Thyroid gland (tissue), 4 donors: ENCODE measurements around the gene C17orf78. TPM values are rescaled to one million over a fixed set of nuclear protein-coding genes. Genes with fewer than 3 reads are reported as not detected.
A peak's percentile ranks its signal among the peaks of the same experiment; 100 is the strongest.

Experiments used
- DNase-seq, 2 donors: peaks; one replicate each; pipeline ENCODE4 v3.0.0-alpha.2; 2019
- H3K27ac ChIP-seq, 3 donors: fragments of 200-600 bp; sonication (generic); 1 replicate in 2 of 3; 2 replicates in 1 of 3; pipeline ENCODE4 v1.5.1; 2016 to 2019; ENCODE audit warnings: mild to moderate bottlenecking in 1 of 3, moderate library complexity in 1 of 3
- H3K27me3 ChIP-seq: fragments of 200-600 bp; sonication (generic); one replicate; pipeline ENCODE4 v1.5.1; 2019
- H3K36me3 ChIP-seq, 2 donors: fragments of 200-600 bp; sonication (generic); one replicate each; pipeline ENCODE4 v1.5.1; 2016 to 2019
- H3K4me1 ChIP-seq, 2 donors: fragments of 200-600 bp; sonication (generic); one replicate each; pipeline ENCODE4 v1.5.1; 2017 to 2019
- H3K4me3 ChIP-seq, 3 donors: fragments of 200-600 bp; sonication (generic); replicated peaks in 1 of 3; 1 replicate in 2 of 3; 2 replicates in 1 of 3; pipeline ENCODE4 v1.5.1; 2016; ENCODE audit warnings: mild to moderate bottlenecking in 1 of 3
- H3K9me3 ChIP-seq: fragments of 200-600 bp; sonication (generic); one replicate; pipeline ENCODE4 v1.5.1; 2017
- POLR2A ChIP-seq, 2 donors: fragments of 450-650 bp; IDR thresholded peaks; one replicate each; pipeline ENCODE4 v1.6.1; 2017; ENCODE audit warnings: antibody characterized with exemption in 2 of 2, mild to moderate bottlenecking in 2 of 2, moderate library complexity in 1 of 2
- WGBS, 2 donors: methylation state at CpG; one replicate each; pipeline ENCODE4 v1.1.5; 2017; 5-methylcytosine and 5-hydroxymethylcytosine counted together
- intact Hi-C: fragments of 100-400 bp; cut with DNase I; formaldehyde crosslinking; loops from one replicate; pipeline ENCODE4 v1.15.1; 2023
- total RNA-seq, 4 donors: library from RNA; depleted of rRNA; stranded (reverse); fragments of >200 nt; gene quantifications; one replicate each; pipeline ENCODE4 v1.2.3, GENCODE V29; 2016
- TF ChIP-seq, protein P1 (sequence below), 6 experiments: fragments of 200-600 bp in 3 of 6; fragments of 450-650 bp in 3 of 6; sonication (generic) in 3 of 6; IDR thresholded peaks; one replicate each; pipeline ENCODE4 v1.5.1; 2016 to 2019; ENCODE audit warnings: antibody characterized with exemption in 6 of 6, mild to moderate bottlenecking in 2 of 6, inconsistent platforms in 1 of 6, moderate library complexity in 1 of 6

C17orf78 gene
- total RNA-seq, 4 donors from 2014 or later: not detected

DNA sequence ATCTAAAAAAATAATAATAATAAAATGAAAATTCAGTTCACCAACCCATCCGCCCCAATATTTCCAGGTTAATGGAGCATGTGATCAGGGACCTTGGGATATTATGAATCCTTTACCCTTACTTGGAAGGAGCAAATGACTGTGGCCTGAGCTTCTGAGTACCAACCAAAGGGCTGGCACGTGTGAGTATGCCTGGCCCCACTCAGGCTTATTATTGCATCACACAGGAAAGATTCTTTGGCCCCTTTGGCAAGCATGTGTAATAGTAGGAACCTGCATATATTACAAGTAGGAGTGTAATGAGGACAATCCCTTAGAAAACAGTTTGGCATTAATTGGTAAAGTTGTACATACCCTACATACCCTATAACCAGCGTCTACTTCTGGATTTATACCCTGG, 7.2 kb upstream of the C17orf78 start:
- intact Hi-C loops: no loop called here
- no peak overlapping the region for H3K4me3 ChIP-seq
- no peak for DNase-seq
- TF ChIP-seq, protein P1, sequence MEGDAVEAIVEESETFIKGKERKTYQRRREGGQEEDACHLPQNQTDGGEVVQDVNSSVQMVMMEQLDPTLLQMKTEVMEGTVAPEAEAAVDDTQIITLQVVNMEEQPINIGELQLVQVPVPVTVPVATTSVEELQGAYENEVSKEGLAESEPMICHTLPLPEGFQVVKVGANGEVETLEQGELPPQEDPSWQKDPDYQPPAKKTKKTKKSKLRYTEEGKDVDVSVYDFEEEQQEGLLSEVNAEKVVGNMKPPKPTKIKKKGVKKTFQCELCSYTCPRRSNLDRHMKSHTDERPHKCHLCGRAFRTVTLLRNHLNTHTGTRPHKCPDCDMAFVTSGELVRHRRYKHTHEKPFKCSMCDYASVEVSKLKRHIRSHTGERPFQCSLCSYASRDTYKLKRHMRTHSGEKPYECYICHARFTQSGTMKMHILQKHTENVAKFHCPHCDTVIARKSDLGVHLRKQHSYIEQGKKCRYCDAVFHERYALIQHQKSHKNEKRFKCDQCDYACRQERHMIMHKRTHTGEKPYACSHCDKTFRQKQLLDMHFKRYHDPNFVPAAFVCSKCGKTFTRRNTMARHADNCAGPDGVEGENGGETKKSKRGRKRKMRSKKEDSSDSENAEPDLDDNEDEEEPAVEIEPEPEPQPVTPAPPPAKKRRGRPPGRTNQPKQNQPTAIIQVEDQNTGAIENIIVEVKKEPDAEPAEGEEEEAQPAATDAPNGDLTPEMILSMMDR (IDR thresholded peaks at IDR 0.05): no peak
- TF ChIP-seq POLR2A (IDR thresholded peaks at IDR 0.05): no peak
- H3K27ac ChIP-seq: no peak overlapping the region
- no peaks in the 10 kb centered on the region for H3K4me1 ChIP-seq
- no peaks in the 10 kb centered on the region for H3K9me3 ChIP-seq
- no peaks in the 10 kb centered on the region for H3K27me3 ChIP-seq
- WGBS, 2 donors: 83 to 87% methylated on average over 3 of the region's 3 CpGs
- no peaks in the 10 kb centered on the region for H3K36me3 ChIP-seq

DNA sequence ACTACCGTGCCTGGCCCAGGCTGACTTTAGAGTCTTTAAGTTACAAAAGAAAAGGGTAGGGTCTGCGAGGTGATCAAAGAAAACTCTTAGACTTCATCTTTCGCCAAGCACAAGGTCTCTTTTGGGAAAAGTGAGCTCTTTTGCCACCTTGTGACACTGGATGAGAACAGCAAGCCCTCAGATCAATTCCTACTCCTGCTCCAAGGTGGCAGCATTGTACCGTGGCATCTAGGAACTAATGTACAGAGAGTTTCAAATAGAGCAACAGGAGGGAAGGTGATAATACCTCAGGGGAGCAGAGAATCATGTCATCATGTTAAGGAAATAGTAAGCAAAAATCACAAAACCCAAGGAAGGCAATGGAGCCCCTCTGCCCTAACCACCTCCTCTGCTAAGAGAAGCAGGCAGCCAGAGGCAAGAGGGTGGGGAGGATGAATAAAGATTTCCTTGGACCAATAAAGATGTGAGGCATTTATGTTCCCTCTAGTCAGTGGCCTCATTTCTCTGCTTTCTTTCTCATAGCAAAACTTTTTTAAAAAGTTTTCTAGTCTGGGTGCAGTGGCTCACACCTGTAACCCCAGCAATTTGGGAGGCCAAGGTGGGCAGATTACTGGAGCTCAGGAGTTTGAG, 2.1 kb upstream of the C17orf78 start:
- WGBS, 2 donors: 12 to 13% methylated on average over 4 of the region's 4 CpGs
- Histone ChIP-seq H3K27ac (no peak overlapping the region), H3K27me3 (no peaks in the 10 kb centered on the region), H3K36me3 (no peaks in the 10 kb centered on the region), H3K9me3 (no peaks in the 10 kb centered on the region), H3K4me3 (no peak overlapping the region), H3K4me1 (no peaks in the 10 kb centered on the region)
- TF ChIP-seq POLR2A (IDR thresholded peaks at IDR 0.05): no peak
- TF ChIP-seq, protein P1 (IDR thresholded peaks at IDR 0.05): peak; percentile 87 to 100 (median 100)
- intact Hi-C loops: no loop called here
- peak; percentile 73 to 78 for DNase-seq

DNA sequence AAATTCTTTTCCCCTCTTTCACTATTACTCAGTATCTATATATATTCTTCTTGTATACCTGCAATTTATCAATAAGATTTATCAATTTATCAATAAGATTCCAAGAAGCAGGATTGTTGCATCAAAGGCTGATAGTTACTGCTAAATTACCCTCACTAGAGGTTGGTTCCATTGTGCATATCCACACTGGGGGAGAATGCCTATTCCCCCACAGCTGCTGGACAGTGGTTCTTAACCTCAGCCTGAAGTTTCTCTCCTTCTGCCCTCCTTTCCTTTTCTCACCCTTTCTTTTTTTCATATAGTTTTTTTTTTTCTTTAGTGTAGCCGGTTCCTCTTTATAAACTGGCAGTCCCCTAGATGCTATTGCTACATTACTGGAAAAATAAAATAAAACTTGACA, 6.3 kb downstream of the C17orf78 start:
- no peak overlapping the region for H3K4me3 ChIP-seq
- no peaks in the 10 kb centered on the region for H3K36me3 ChIP-seq
- 85 to 89% methylated on average over 1 of the region's 1 CpG for WGBS, 2 donors
- H3K9me3 ChIP-seq: no peaks in the 10 kb centered on the region
- H3K27me3 ChIP-seq: no peaks in the 10 kb centered on the region
- TF ChIP-seq POLR2A (IDR thresholded peaks at IDR 0.05): no peak
- TF ChIP-seq, protein P1 (IDR thresholded peaks at IDR 0.05): no peak
- H3K4me1 ChIP-seq: no peaks in the 10 kb centered on the region
- no peak overlapping the region for H3K27ac ChIP-seq
- intact Hi-C loops: no loop called here
- no peak for DNase-seq

DNA sequence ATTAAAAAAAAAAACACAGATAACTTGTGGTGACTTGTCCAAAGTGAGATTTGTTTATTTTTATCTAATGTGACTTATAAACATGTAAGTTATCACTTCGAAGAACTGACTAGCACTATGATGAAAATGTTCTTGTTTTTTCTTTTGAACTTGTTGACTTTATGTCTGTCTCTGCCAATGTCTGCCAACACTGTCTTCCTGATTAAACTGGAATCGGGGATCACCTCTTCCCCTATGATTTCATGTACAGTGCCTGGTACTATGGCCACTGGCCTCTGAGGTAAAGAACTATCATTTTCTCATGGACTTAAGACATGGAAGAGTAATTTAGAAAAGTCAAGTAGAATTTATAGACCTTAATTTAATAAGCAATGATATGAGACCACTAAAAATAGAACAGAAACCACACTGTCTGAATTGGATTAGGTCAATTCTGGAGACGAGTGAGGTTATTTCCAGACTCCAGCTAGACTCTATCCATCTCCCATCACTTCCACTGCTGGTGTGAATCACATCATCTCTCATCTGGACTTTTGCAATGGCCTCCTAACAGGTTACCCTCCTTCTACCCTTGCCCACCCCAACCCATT, 8.9 kb downstream of the C17orf78 start:
- no peaks in the 10 kb centered on the region for H3K27me3 ChIP-seq
- no peak for DNase-seq
- H3K4me3 ChIP-seq: no peak overlapping the region
- no peak overlapping the region for H3K27ac ChIP-seq
- TF ChIP-seq POLR2A (IDR thresholded peaks at IDR 0.05): no peak
- TF ChIP-seq, protein P1 (IDR thresholded peaks at IDR 0.05): no peak
- 83 to 86% methylated on average over 3 of the region's 3 CpGs for WGBS, 2 donors
- intact Hi-C loops: no loop called here
- H3K4me1 ChIP-seq: peaks cover 0 to 6% of the 10 kb centered on the region in 2 donors
- no peaks in the 10 kb centered on the region for H3K9me3 ChIP-seq
- no peaks in the 10 kb centered on the region for H3K36me3 ChIP-seq

DNA sequence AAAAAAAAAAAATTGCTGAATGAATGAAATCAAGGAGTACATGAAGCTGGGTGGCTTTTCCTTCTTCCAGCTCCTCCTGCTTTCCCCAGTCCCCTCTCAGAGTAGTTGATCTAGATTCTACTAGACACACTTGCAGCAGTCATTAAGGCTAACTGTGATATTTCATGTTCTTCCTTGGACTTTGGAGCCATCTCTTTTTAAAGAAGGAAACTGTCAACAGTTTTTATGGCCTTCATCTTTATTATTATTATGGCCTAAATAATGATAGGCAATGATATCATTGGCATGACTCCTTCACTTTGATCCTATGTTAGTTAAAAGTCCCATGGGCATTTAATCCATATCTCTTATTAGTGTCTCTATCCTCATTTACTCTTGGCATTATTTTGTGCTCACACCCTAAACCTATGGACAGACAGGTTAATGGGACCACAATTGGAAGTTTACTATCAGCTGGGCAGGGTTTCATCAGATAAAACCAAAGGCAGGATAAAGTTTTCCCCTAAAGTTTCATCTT, 9.7 kb downstream of the C17orf78 start:
- Histone ChIP-seq H3K27ac (no peak overlapping the region), H3K4me1 (peaks cover 0 to 6% of the 10 kb centered on the region in 2 donors), H3K36me3 (no peaks in the 10 kb centered on the region), H3K27me3 (no peaks in the 10 kb centered on the region), H3K9me3 (no peaks in the 10 kb centered on the region), H3K4me3 (no peak overlapping the region)
- TF ChIP-seq POLR2A (IDR thresholded peaks at IDR 0.05): no peak
- TF ChIP-seq, protein P1 (IDR thresholded peaks at IDR 0.05): no peak
- DNase-seq: no peak
- intact Hi-C loops: no loop called here
